Esophagus muscularis mucosa (tissue), 4 donors: ENCODE data around the gene EFL1.

Source experiments
- EP300 ChIP-seq: sonication (generic); formaldehyde crosslinking; IDR thresholded peaks from one replicate; pipeline ENCODE4 v1.6.1; 2017; ENCODE audit warnings: antibody characterized with exemption
- POLR2A ChIP-seq: fragments of 450-650 bp; IDR thresholded peaks from one replicate; pipeline ENCODE4 v1.6.1; 2017; ENCODE audit warnings: antibody characterized with exemption, moderate library complexity, mild to moderate bottlenecking, low read depth
- POLR2AphosphoS5 ChIP-seq, 2 donors: sonication (generic); formaldehyde crosslinking; IDR thresholded peaks; one replicate each; pipeline ENCODE4 v1.6.1; 2017; ENCODE audit warnings: antibody characterized with exemption in 2 of 2
- TF ChIP-seq, protein P1 (sequence below), 3 experiments: fragments of 200-600 bp in 2 of 3; fragments of 450-650 bp in 1 of 3; sonication (generic) in 2 of 3; IDR thresholded peaks; one replicate each; pipeline ENCODE4 v1.5.1; 2017 to 2019; ENCODE audit warnings: antibody characterized with exemption in 3 of 3, mild to moderate bottlenecking in 2 of 3, moderate library complexity in 1 of 3

- TF ChIP-seq, protein P1, sequence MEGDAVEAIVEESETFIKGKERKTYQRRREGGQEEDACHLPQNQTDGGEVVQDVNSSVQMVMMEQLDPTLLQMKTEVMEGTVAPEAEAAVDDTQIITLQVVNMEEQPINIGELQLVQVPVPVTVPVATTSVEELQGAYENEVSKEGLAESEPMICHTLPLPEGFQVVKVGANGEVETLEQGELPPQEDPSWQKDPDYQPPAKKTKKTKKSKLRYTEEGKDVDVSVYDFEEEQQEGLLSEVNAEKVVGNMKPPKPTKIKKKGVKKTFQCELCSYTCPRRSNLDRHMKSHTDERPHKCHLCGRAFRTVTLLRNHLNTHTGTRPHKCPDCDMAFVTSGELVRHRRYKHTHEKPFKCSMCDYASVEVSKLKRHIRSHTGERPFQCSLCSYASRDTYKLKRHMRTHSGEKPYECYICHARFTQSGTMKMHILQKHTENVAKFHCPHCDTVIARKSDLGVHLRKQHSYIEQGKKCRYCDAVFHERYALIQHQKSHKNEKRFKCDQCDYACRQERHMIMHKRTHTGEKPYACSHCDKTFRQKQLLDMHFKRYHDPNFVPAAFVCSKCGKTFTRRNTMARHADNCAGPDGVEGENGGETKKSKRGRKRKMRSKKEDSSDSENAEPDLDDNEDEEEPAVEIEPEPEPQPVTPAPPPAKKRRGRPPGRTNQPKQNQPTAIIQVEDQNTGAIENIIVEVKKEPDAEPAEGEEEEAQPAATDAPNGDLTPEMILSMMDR (IDR thresholded peaks at IDR 0.05) = no peak
- no peak for TF ChIP-seq POLR2AphosphoS5 (IDR thresholded peaks at IDR 0.05)
- no peak for TF ChIP-seq EP300
- no peak for TF ChIP-seq POLR2A
Measured at GRCh38 chr15:82134461-82134860, 128.1 kb downstream of the EFL1 start.
